Sigmoid colon (tissue), 7 donors: ENCODE data around the gene PEAK1. TPM values are rescaled to one million over a fixed set of nuclear protein-coding genes. Genes with fewer than 3 reads are reported as not detected.

Source experiments
- DNase-seq: peaks from one replicate; pipeline ENCODE4 v3.0.0-alpha.2; 2019
- H3K27ac ChIP-seq, 4 donors: fragments of 200-600 bp; sonication (generic); one replicate each; pipeline ENCODE4 v1.5.1; 2016 to 2019; ENCODE audit warnings: mild to moderate bottlenecking in 1 of 4
- H3K27me3 ChIP-seq, 3 donors: fragments of 200-600 bp; sonication (generic); one replicate each; pipeline ENCODE4 v1.5.1; 2019; ENCODE audit warnings: mild to moderate bottlenecking in 1 of 3
- H3K36me3 ChIP-seq, 4 donors: fragments of 200-600 bp; sonication (generic); one replicate each; pipeline ENCODE4 v1.5.1; 2016 to 2019
- H3K4me1 ChIP-seq, 4 donors: fragments of 200-600 bp; sonication (generic); one replicate each; pipeline ENCODE4 v1.5.1; 2017 to 2019
- H3K4me3 ChIP-seq, 4 donors: fragments of 200-600 bp; sonication (generic); one replicate each; pipeline ENCODE4 v1.5.1; 2017 to 2019; ENCODE audit warnings: mild to moderate bottlenecking in 2 of 4, moderate library complexity in 1 of 4
- H3K9me3 ChIP-seq, 4 donors: fragments of 200-600 bp in 3 of 4; sonication (generic) in 3 of 4; one replicate each; pipeline versions ENCODE4 v1.5.1 to v1.6.1; 2013 to 2019
- EP300 ChIP-seq, 4 donors: sonication (generic); formaldehyde crosslinking; IDR thresholded peaks; one replicate each; pipeline ENCODE4 v1.6.1; 2017; ENCODE audit warnings: antibody characterized with exemption in 4 of 4
- POLR2A ChIP-seq, 2 donors: fragments of 450-650 bp; IDR thresholded peaks; one replicate each; pipeline ENCODE4 v1.6.1; 2016; ENCODE audit warnings: antibody characterized with exemption in 2 of 2, mild to moderate bottlenecking in 2 of 2, moderate library complexity in 2 of 2
- POLR2AphosphoS5 ChIP-seq, 4 donors: sonication (generic); formaldehyde crosslinking; IDR thresholded peaks; one replicate each; pipeline ENCODE4 v1.6.1; 2017; ENCODE audit warnings: antibody characterized with exemption in 4 of 4
- WGBS, 2 donors: extraction: QIAGEN DNeasy Blood & Tissue Kit; methylation state at CpG; one replicate each; pipeline ENCODE4 v1.1.7; 2013; 5-methylcytosine and 5-hydroxymethylcytosine counted together
- intact Hi-C: fragments of 100-400 bp; cut with DNase I; formaldehyde crosslinking; loops from one replicate; pipeline ENCODE4 v1.15.1; 2023
- polyA plus RNA-seq, 3 donors: library from polyadenylated mRNA; stranded (reverse); fragments of 200-250 nt; gene quantifications; one replicate each; pipeline ENCODE4 v1.2.3, GENCODE V29; 2013
- total RNA-seq, 4 donors: library from RNA; depleted of rRNA; stranded (reverse); fragments of >200 nt; gene quantifications; one replicate each; pipeline ENCODE4 v1.1.0, GENCODE V29; 2016
- TF ChIP-seq, protein P1 (sequence below), 4 experiments: fragments of 450-650 bp in 3 of 4; fragments of 200-600 bp in 1 of 4; IDR thresholded peaks; one replicate each; pipeline ENCODE4 v1.5.1; 2016 to 2019; ENCODE audit warnings: antibody characterized with exemption in 4 of 4, mild to moderate bottlenecking in 3 of 4, moderate library complexity in 2 of 4
- donor health status: healthy with polysubstance abuse.
- donor health status: Bipolar disorder and iron deficiency.
- donor health status: healthy.

PEAK1 gene
- total and polyA plus RNA-seq, 7 donors: 3.5 to 59.8 (median 29.3) TPM

DNA sequence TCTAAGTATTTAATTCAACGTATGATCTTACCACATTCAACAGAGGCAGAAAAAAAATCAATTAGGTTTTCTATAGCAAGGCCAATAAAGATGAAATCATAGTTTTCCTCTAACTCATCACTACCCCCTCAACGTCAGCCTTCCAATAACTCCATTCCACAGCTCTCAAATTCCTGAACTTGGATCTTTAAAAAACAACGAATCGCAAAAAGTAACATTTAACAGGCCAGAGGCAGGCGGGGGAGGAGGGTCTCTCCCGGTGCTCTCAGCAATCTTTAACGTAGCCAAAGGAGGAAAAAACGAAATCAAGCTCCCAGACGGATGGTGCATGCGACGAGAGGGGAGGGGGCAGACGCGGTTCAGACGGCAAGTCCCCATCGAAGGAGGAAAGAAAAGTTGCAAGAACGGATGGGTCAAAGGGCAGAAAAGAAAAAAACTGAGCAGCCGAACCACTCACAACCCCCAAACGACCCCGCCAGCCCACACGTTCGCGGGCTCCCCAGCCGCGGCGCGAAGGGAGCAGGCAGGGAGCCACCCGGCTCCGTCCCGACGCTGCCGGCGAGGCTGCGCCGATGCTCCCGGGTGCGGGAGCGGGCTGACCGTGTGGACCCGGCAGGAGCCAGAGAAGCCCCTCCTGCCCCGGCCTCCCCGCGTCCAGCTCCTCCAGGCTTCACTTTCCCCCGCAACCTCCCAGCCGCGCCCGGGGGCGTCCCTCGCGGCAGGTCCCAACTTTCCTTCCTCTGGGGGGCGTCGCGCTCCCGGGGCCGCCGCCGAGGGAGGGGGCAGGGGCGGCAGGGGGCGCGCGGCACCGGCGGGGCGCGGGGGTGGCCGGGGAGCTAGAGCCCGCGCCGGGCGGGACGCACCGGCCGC lies 703 bp downstream of the PEAK1 start:
- no peaks in the 10 kb centered on the region for H3K27me3 ChIP-seq
- no peaks in the 10 kb centered on the region for H3K36me3 ChIP-seq
- peak overlapping the region; percentile 93 to 97 (median 96) for H3K27ac ChIP-seq
- peak; percentile 70 for DNase-seq
- 1 to 2% methylated on average over 72 of the region's 72 CpGs for WGBS, 2 donors
- H3K4me1 ChIP-seq: peaks cover 0 to 62% (median 45%) of the 10 kb centered on the region in 4 donors
- H3K4me3 ChIP-seq: peak overlapping the region; percentile 88 to 95 (median 90)
- H3K9me3 ChIP-seq: no peaks in the 10 kb centered on the region
- intact Hi-C loops: no loop called here
- TF ChIP-seq POLR2A (IDR thresholded peaks at IDR 0.05) (no peak), EP300 (IDR thresholded peaks at IDR 0.05) (no peak), POLR2AphosphoS5 (IDR thresholded peaks at IDR 0.05) (peak in 1 of 4 donors; percentile 10)
- TF ChIP-seq, protein P1, sequence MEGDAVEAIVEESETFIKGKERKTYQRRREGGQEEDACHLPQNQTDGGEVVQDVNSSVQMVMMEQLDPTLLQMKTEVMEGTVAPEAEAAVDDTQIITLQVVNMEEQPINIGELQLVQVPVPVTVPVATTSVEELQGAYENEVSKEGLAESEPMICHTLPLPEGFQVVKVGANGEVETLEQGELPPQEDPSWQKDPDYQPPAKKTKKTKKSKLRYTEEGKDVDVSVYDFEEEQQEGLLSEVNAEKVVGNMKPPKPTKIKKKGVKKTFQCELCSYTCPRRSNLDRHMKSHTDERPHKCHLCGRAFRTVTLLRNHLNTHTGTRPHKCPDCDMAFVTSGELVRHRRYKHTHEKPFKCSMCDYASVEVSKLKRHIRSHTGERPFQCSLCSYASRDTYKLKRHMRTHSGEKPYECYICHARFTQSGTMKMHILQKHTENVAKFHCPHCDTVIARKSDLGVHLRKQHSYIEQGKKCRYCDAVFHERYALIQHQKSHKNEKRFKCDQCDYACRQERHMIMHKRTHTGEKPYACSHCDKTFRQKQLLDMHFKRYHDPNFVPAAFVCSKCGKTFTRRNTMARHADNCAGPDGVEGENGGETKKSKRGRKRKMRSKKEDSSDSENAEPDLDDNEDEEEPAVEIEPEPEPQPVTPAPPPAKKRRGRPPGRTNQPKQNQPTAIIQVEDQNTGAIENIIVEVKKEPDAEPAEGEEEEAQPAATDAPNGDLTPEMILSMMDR (IDR thresholded peaks at IDR 0.05): no peak

DNA sequence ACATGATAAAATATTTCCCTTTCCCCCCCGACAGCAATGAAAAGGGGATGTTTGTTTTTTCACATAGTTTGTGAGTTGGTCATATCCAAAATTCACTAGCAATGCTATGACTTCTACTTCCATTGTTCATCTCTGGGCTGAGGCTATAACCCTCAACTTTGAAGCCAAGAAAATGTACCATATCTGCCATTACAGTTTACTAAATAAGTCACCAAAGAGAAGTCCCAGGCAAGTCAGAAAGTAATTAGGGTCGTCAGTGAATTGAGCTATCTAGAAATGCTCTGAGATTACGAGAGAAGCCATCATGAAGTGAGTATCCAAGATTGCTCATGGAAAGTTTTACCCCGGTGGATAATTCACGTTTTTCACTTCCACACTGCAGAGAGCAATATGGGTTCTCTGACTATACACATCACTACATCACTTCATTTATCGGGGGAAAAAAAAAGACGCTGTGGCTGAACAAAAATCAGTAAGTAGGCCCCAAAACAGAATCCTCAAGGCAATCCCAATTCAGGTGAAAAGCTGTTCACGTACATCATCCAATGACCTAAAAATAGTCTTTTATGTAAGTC lies 1.4 kb downstream of the PEAK1 start:
- Histone ChIP-seq H3K4me1 (peaks cover 0 to 62% (median 43%) of the 10 kb centered on the region in 4 donors), H3K27me3 (no peaks in the 10 kb centered on the region), H3K36me3 (no peaks in the 10 kb centered on the region), H3K9me3 (no peaks in the 10 kb centered on the region), H3K4me3 (peak overlapping the region; percentile 88 to 95 (median 90)), H3K27ac (peak overlapping the region; percentile 93 to 97 (median 96))
- intact Hi-C loops: no loop called here
- TF ChIP-seq POLR2A (IDR thresholded peaks at IDR 0.05) (no peak), POLR2AphosphoS5 (IDR thresholded peaks at IDR 0.05) (no peak), EP300 (IDR thresholded peaks at IDR 0.05) (no peak)
- TF ChIP-seq, protein P1 (IDR thresholded peaks at IDR 0.05): no peak
- DNase-seq: no peak
- 62 to 66% methylated on average over 8 of the region's 8 CpGs for WGBS, 2 donors

DNA sequence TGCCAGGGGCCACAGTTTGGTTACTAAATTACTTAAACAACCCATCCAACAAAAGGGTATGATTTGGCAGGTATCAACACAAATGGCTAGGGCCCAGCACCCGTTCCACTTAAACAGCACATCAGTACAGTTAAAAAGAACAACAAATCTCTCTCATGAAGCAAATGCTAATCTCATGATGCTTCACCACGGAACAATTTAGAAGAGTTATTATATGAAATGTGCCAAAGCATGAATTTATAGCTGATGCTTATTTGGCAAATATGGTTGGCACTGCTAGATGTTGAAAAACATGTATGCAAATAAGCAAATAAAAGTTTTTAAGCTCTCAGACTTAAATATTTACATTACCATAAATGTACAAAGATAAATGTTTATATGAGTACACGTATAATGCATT lies 2.3 kb downstream of the PEAK1 start:
- no peaks in the 10 kb centered on the region for H3K36me3 ChIP-seq
- no peaks in the 10 kb centered on the region for H3K27me3 ChIP-seq
- H3K9me3 ChIP-seq: no peaks in the 10 kb centered on the region
- intact Hi-C loops: no loop called here
- DNase-seq: no peak
- H3K4me1 ChIP-seq: peaks cover 0 to 58% (median 34%) of the 10 kb centered on the region in 4 donors
- peak overlapping the region in 2 of 4 donors; percentile 96 to 97 for H3K27ac ChIP-seq
- TF ChIP-seq POLR2AphosphoS5 (IDR thresholded peaks at IDR 0.05): no peak
- no peak for TF ChIP-seq POLR2A (IDR thresholded peaks at IDR 0.05)
- TF ChIP-seq, protein P1 (IDR thresholded peaks at IDR 0.05): no peak
- TF ChIP-seq EP300 (IDR thresholded peaks at IDR 0.05): no peak
- 27 to 55% methylated on average over 3 of the region's 3 CpGs for WGBS, 2 donors
- no peak overlapping the region for H3K4me3 ChIP-seq

DNA sequence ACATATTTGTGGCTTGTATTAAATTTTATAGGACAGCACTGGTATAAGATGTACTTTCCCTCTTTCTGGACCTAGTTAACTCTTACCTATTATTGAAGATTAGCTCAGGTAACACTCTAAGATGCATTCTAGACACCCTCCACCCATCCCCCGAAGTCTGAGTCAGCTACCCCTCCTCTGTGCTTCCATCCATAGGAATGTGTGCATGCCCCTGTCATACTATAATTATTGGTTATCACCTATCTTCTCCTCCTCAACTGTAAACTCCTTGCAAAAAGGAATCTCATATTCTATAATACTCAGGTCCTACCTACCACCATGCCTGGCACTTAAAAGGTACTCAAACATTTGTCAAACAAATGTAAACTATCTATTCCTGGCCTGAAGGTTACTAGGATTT lies 3.0 kb downstream of the PEAK1 start:
- no peak for DNase-seq
- H3K4me1 ChIP-seq: peaks cover 0 to 52% (median 28%) of the 10 kb centered on the region in 4 donors

More for the DNA sequence above, 3.0 kb downstream of the PEAK1 start:
- TF ChIP-seq, protein P1 (IDR thresholded peaks at IDR 0.05): no peak
- TF ChIP-seq POLR2AphosphoS5 (IDR thresholded peaks at IDR 0.05): no peak
- no peak for TF ChIP-seq EP300 (IDR thresholded peaks at IDR 0.05)
- TF ChIP-seq POLR2A (IDR thresholded peaks at IDR 0.05): no peak
- intact Hi-C loops: no loop called here
- Histone ChIP-seq H3K27ac (peak overlapping the region in 1 of 4 donors; percentile 97), H3K36me3 (no peaks in the 10 kb centered on the region), H3K9me3 (no peaks in the 10 kb centered on the region), H3K27me3 (no peaks in the 10 kb centered on the region), H3K4me3 (no peak overlapping the region)
- WGBS, 2 donors: 90% methylated on average over 1 of the region's 1 CpG
